ENCODE data around the gene SIN3B. TPM values are rescaled to one million over a fixed set of nuclear protein-coding genes. Genes with fewer than 3 reads are reported as not detected.

Gene SIN3B
- 10 to 100 TPM; 19.8 to 31.0 TPM for total RNA-seq

- H3K9me3 ChIP-seq = no peaks in the 10 kb centered on the region
- H3K36me3 ChIP-seq = peaks cover 12% of the 10 kb centered on the region
- peak within 1 kb of the TSS; percentile 81 for H3K4me3 ChIP-seq
- intact Hi-C loops (cut with DNase I) = no loop called here
- H3K27me3 ChIP-seq = no peaks in the 10 kb centered on the region
- no peak for TF ChIP-seq CTCF (IDR thresholded peaks at IDR 0.05)
- H3K9ac ChIP-seq (ENCODE audit: low read depth in 2 of 2, low read length in 2 of 2) = peak within 1 kb of the TSS; percentile 52 to 70
- H3K4me1 ChIP-seq = peaks cover 4% of the 10 kb centered on the region
- peak within 1 kb of the TSS; percentile 40 for H3K27ac ChIP-seq
- peak; percentile 89 for DNase-seq
Observed at GRCh38 chr19:16829010-16829821, at the start of gene SIN3B. Gene SIN3B (plus strand): TSS chr19:16829398. CDS start chr19:16829421, 23 bp downstream.

- intact Hi-C loops (cut with DNase I) = no loop called here
- Histone ChIP-seq H3K27me3 (no peaks in the 10 kb centered on the region), H3K36me3 (no peaks in the 10 kb centered on the region), H3K4me1 (no peaks in the 10 kb centered on the region), H3K9me3 (no peaks in the 10 kb centered on the region), H3K9ac (ENCODE audit: low read depth in 2 of 2, low read length in 2 of 2) (no peak overlapping the region), H3K27ac (no peak overlapping the region), H3K4me3 (no peak overlapping the region)
- DNase-seq = no peak
- TF ChIP-seq CTCF (IDR thresholded peaks at IDR 0.05) = no peak
Observed at GRCh38 chr19:16779539-16780163, 49.5 kb upstream of the SIN3B start.

- no peak for DNase-seq
- Histone ChIP-seq H3K36me3 (no peaks in the 10 kb centered on the region), H3K4me3 (no peak overlapping the region), H3K9ac (ENCODE audit: low read depth in 2 of 2, low read length in 2 of 2) (no peak overlapping the region), H3K27ac (no peak overlapping the region), H3K9me3 (no peaks in the 10 kb centered on the region), H3K27me3 (no peaks in the 10 kb centered on the region), H3K4me1 (no peaks in the 10 kb centered on the region)
- intact Hi-C loops (cut with DNase I) = no loop called here
- TF ChIP-seq CTCF (IDR thresholded peaks at IDR 0.05) = no peak
Observed at GRCh38 chr19:16782719-16783118, 46.5 kb upstream of the SIN3B start.

- Histone ChIP-seq H3K36me3 (no peaks in the 10 kb centered on the region), H3K9me3 (no peaks in the 10 kb centered on the region), H3K9ac (ENCODE audit: low read depth in 2 of 2, low read length in 2 of 2) (no peak overlapping the region), H3K27ac (no peak overlapping the region), H3K4me3 (no peak overlapping the region), H3K4me1 (no peaks in the 10 kb centered on the region), H3K27me3 (no peaks in the 10 kb centered on the region)
- DNase-seq = no peak
- intact Hi-C loops (cut with DNase I) = no loop called here
- no peak for TF ChIP-seq CTCF (IDR thresholded peaks at IDR 0.05)
Observed at GRCh38 chr19:16788479-16788878, 40.7 kb upstream of the SIN3B start.

GRCh38 chr19:16789238-16789637 is 40.0 kb upstream of the SIN3B start:
- intact Hi-C loops (cut with DNase I) = no loop called here
- no peak for DNase-seq
- no peak for TF ChIP-seq CTCF (IDR thresholded peaks at IDR 0.05)
- Histone ChIP-seq H3K9ac (ENCODE audit: low read depth in 2 of 2, low read length in 2 of 2) (no peak overlapping the region), H3K4me1 (no peaks in the 10 kb centered on the region), H3K4me3 (no peak overlapping the region), H3K36me3 (no peaks in the 10 kb centered on the region), H3K9me3 (no peaks in the 10 kb centered on the region), H3K27me3 (no peaks in the 10 kb centered on the region), H3K27ac (no peak overlapping the region)
